ENCODE measurements around the gene RHBDF2. TPM values are rescaled to one million over a fixed set of nuclear protein-coding genes. Genes with fewer than 3 reads are reported as not detected.

Gene RHBDF2
- total RNA-seq, 4 donors from 2014 or later = 11.3 to 47.4 (median 23.2) TPM

DNA sequence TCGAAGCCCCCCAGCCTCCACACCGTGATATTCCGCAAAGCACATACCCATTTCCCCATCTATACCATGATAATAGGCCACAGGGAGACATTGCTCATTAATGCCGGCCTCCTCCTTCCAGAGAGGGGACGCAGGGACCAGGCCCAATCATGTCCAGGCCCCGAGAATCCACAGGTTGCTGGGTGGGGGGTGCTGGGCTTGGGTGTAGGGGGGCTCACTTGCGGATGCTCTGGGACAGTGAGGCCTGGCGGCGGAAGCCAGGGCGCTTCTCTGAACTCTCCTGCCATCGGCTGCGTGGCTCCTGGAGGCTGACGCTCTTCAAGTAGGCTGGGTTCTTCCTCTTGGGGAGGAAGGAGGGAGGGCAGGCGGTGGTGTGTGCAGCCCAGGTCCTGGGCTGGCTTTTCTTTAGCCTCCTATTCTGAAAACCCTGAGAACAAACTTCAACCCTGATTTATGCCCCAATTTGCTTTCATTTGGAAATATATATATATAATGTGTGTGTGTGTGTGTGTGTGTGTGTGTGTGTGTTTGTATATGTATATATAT lies 21.6 kb downstream of the RHBDF2 start:
- WGBS, 2 donors (ENCODE audit: low coverage in 1 of 2) = 93% methylated on average over 14 of the region's 14 CpGs; no CpG with 5 or more reads in 1 of the 2 donors
- in situ Hi-C loops (cut with MboI; ENCODE audit: low pct_ligation_motif_present in 1 of 4, low pct_unique_long_range_greater_than_20kb in 1 of 4, low sequenced_read_pairs in 3 of 4) = no loop called here

DNA sequence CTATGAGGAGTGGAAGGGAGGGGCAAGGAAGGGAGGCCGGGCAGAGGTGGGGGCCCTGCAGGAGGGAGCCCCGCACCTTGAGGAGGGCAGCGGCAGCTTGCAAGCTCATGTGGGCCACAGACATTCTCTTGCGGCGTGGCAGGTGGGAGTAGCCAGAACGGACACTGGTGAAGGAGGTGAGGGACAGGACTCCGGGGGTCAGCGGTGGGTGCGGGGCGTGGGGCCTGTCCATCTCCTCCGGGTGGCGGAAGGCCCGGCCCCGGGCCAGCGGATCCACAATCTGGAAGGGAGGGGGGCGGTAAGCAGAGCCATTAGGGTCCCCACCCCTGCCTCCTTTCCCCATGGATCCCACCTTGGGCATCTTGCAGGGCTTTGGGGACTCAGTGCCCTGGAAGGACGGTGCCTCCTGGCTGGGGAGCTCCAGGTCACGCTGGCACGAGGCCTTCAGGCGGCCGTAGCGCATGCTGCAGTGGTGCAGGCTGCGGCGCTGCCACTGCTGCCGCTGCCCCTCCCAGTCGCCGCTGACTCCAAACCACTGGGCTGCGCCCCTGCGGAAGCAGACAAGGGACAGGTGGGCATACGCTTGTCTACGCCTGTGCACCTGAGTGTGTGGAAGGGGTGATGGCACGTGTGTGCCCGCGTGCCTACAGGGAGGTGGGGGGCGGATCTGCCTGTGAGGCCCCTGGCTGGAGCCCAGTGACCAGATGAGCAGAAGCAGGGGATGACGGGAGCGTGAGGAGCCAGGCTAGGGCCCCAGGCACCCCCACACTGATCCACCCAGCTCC lies 22.3 kb downstream of the RHBDF2 start:
- WGBS, 2 donors (ENCODE audit: low coverage in 1 of 2) = 90 to 91% methylated on average over 3 to 37 of the region's 37 CpGs
- Histone ChIP-seq H3K27ac (no peak overlapping the region), H3K9me3 (no peaks in the 10 kb centered on the region)

More for the DNA sequence above, 21.6 kb downstream of the RHBDF2 start:
- intact Hi-C loops (cut with DNase I; ENCODE audit: low total_unique reads) = no loop called here
- Histone ChIP-seq H3K9me3 (no peaks in the 10 kb centered on the region), H3K4me3 (no peak overlapping the region), H3K4me1 (no peaks in the 10 kb centered on the region), H3K27me3 (no peaks in the 10 kb centered on the region), H3K36me3 (no peaks in the 10 kb centered on the region), H3K27ac (no peak overlapping the region)
- no peak for DNase-seq
- TF ChIP-seq POLR2A (IDR thresholded peaks at IDR 0.05) (no peak), EP300 (IDR thresholded peaks at IDR 0.05; ENCODE audit: low read depth) (no peak)
- TF ChIP-seq, protein P1, sequence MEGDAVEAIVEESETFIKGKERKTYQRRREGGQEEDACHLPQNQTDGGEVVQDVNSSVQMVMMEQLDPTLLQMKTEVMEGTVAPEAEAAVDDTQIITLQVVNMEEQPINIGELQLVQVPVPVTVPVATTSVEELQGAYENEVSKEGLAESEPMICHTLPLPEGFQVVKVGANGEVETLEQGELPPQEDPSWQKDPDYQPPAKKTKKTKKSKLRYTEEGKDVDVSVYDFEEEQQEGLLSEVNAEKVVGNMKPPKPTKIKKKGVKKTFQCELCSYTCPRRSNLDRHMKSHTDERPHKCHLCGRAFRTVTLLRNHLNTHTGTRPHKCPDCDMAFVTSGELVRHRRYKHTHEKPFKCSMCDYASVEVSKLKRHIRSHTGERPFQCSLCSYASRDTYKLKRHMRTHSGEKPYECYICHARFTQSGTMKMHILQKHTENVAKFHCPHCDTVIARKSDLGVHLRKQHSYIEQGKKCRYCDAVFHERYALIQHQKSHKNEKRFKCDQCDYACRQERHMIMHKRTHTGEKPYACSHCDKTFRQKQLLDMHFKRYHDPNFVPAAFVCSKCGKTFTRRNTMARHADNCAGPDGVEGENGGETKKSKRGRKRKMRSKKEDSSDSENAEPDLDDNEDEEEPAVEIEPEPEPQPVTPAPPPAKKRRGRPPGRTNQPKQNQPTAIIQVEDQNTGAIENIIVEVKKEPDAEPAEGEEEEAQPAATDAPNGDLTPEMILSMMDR (IDR thresholded peaks at IDR 0.05) = no peak

DNA sequence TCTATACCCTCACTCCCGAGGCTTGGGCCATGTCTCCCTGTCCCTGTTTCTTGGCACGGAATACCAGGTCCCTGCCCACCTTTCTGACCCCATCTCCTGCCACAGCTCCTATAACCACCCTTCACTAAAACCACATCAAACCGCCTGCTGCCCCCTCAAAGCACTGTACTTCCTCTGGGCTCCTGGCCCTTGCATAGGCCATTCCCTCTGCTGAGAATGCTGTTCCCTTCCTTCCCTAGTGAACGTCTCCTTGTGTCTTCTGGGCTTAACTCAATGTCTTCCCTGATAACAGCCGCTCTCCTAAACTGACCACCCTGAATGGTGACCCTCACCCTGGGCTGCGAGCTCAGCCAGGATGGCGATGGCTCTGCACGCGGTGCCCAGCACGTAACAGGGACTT lies 23.1 kb downstream of the RHBDF2 start:
- TF ChIP-seq POLR2AphosphoS5 (IDR thresholded peaks at IDR 0.05) (no peak), EP300 (IDR thresholded peaks at IDR 0.05; ENCODE audit: low read depth) (no peak), POLR2A (IDR thresholded peaks at IDR 0.05) (no peak)
- TF ChIP-seq, protein P1 (IDR thresholded peaks at IDR 0.05) = no peak
- Histone ChIP-seq H3K4me3 (no peak overlapping the region), H3K36me3 (no peaks in the 10 kb centered on the region), H3K27ac (no peak overlapping the region), H3K9me3 (no peaks in the 10 kb centered on the region), H3K4me1 (no peaks in the 10 kb centered on the region), H3K27me3 (no peaks in the 10 kb centered on the region)
- in situ Hi-C loops (cut with MboI; ENCODE audit: low pct_ligation_motif_present in 1 of 4, low pct_unique_long_range_greater_than_20kb in 1 of 4, low sequenced_read_pairs in 3 of 4) (no loop called here), intact Hi-C loops (cut with DNase I; ENCODE audit: low total_unique reads) (no loop called here)
- no peak for DNase-seq
- 95% methylated on average over 10 of the region's 10 CpGs; no CpG with 5 or more reads in 1 of the 2 donors for WGBS, 2 donors (ENCODE audit: low coverage in 1 of 2)

More for the DNA sequence above, 22.3 kb downstream of the RHBDF2 start:
- no peak overlapping the region for H3K4me3 ChIP-seq
- H3K27me3 ChIP-seq = no peaks in the 10 kb centered on the region
- in situ Hi-C loops (cut with MboI; ENCODE audit: low pct_ligation_motif_present in 1 of 4, low pct_unique_long_range_greater_than_20kb in 1 of 4, low sequenced_read_pairs in 3 of 4) = no loop called here
- TF ChIP-seq POLR2AphosphoS5 (IDR thresholded peaks at IDR 0.05) (no peak), POLR2A (IDR thresholded peaks at IDR 0.05) (no peak), EP300 (IDR thresholded peaks at IDR 0.05; ENCODE audit: low read depth) (no peak)
- TF ChIP-seq, protein P1 (IDR thresholded peaks at IDR 0.05) = no peak
- no peak for DNase-seq
- no peaks in the 10 kb centered on the region for H3K36me3 ChIP-seq
- H3K4me1 ChIP-seq = no peaks in the 10 kb centered on the region
- intact Hi-C loops (cut with DNase I; ENCODE audit: low total_unique reads) = no loop called here

DNA sequence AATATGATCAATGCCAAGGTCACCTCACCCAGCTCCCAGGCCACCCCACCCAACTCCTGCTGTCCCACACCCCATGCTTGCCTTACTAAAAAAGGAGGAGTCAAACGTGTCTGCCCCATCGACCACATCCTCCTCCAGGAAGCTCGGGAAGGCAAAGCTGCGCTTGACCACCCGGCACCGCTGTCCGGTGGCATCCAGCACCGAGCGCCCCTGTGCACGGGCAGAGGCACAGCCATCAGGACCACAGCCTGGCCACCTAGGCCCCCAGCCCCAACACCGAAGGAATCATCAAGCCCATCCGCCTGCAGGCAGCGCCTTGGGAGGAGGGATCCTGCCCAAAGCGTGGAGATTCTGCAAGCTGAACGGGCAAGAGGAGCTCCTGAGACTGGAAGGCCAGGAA lies 23.6 kb downstream of the RHBDF2 start:
- no peak for DNase-seq
- Histone ChIP-seq H3K9me3 (no peaks in the 10 kb centered on the region), H3K4me1 (no peaks in the 10 kb centered on the region), H3K27me3 (no peaks in the 10 kb centered on the region), H3K36me3 (no peaks in the 10 kb centered on the region), H3K27ac (no peak overlapping the region), H3K4me3 (no peak overlapping the region)
- in situ Hi-C loops (cut with MboI; ENCODE audit: low pct_ligation_motif_present in 1 of 4, low pct_unique_long_range_greater_than_20kb in 1 of 4, low sequenced_read_pairs in 3 of 4) (no loop called here), intact Hi-C loops (cut with DNase I; ENCODE audit: low total_unique reads) (no loop called here)
- TF ChIP-seq POLR2A (IDR thresholded peaks at IDR 0.05) = no peak
- TF ChIP-seq, protein P1 (IDR thresholded peaks at IDR 0.05) = no peak
- no peak for TF ChIP-seq POLR2AphosphoS5 (IDR thresholded peaks at IDR 0.05)
- TF ChIP-seq EP300 (IDR thresholded peaks at IDR 0.05; ENCODE audit: low read depth) = no peak
- 93% methylated on average over 15 of the region's 15 CpGs; no CpG with 5 or more reads in 1 of the 2 donors for WGBS, 2 donors (ENCODE audit: low coverage in 1 of 2)
